ENCODE results near the gene COL18A1.

GRCh38 chr21:45486443-45487160 lies 81.6 kb downstream of the COL18A1 start:
- TF ChIP-seq CTCF (conservative IDR thresholded peaks at IDR 0.05; ENCODE audit: low read length) (no peak), EZH2phosphoT487 (IDR thresholded peaks at IDR 0.05; ENCODE audit: borderline replicate concordance) (no peak)

Measured in Loucy (cell line).